ENCODE measurements around the gene C3orf85. TPM values are rescaled to one million over a fixed set of nuclear protein-coding genes. Genes with fewer than 3 reads are reported as not detected.
"Not testable (repeated sequence)": the region's sequence is repeated elsewhere in the genome, so short reads cannot be mapped to it uniquely, and the experiment has no call there.

Gene C3orf85
- polyA plus RNA-seq (2013, experiment 1 of 2; ENCODE audit: insufficient read length) = not detected
- polyA plus RNA-seq (2013, experiment 2 of 2; ENCODE audit: insufficient read length) = not detected

GRCh38 chr3:109136523-109136922, at the start of gene C3orf85:
Gene C3orf85 (plus strand): TSS chr3:109136719. CDS start chr3:109136848, 129 bp downstream.
- DNase-seq = no peak

GRCh38 chr3:109089265-109089664, 47.3 kb upstream of the C3orf85 start:
- no peak for DNase-seq

GRCh38 chr3:109091846-109092245, 44.7 kb upstream of the C3orf85 start:
- no peak for DNase-seq

DNA sequence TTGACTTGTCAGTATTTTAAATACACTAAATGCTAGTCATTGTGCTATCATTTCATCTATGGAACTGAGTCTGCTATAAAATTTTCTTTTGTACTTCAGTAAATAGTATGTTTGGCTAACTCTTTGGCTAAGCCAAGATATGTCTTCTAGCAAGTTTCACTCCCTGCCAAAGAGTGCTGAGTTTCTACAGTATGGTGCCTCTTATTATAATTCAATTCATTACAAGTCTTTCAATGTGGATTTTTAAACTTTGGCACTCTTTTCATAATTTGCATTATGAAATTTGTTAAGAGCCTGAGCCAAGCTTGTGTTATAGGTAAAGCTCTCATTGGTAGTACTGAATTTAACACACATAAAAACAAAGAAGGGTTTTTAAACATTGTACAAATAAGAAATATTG, 43.0 kb upstream of the C3orf85 start:
- no peak for DNase-seq

DNA sequence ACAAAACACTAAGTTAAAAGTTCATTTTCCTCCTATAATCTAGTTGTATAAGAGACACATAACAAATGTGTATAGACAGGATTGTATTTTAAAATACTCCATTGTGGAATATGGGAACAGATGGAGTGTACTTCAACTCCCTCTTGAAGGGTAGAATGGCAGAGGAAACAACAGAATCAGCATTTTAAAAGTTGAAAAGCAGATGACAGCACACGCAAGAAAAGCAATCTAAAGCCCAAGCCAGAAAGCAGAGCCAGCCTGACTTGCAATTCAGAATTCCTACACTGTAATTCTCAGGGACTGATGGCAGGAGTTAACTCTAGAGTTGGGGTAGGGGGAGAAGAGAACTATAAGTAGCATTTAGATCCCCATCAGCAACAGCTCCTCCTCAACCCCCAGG, 41.4 kb upstream of the C3orf85 start:
- no peak for DNase-seq

DNA sequence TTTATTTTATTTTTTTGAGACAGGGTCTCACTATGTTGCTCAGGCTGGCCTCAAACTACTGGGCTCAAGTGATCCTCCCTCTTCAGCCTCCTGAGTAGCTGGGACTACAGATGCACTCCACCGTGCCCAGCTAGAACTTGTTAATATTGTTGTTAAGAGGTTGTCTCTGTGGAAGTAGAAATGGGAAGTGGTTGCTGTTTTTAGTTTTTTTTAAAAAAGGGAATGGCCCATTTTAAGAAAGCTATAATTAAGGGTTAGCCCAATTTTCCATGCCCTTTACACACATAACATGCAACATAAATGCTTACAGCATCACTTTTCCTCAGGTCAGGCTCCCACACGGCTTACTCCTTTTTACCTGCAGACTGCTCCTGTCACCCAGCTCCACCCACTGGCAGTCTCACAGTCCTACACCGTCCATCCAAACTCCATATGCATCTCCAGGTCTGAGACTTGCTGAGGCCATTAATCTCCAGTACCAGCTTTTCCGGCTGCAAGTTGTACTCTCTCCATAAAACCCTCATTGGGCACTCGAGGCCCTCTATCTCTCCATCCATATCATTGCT, 38.4 kb upstream of the C3orf85 start:
- DNase-seq = no peak

DNA sequence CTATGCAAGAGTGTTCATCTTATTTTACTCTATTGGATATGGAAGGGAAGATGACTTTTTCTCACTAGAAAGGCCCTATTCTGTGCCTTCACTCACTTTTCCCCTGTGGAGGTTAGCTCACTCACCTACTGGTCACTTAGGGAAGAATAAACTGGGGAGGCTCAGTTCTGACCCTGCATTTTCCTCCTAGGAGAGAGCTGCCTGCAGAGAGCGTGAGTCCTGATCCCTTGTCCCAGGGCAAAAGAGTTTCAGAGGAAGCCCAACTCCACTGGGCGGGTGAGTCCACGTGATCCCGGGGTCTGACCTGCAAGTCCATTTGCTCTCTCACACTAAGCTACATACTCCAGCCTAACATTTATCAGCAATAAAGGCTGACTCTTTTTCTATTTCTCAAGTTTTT, 26.9 kb upstream of the C3orf85 start:
- no peak for DNase-seq

DNA sequence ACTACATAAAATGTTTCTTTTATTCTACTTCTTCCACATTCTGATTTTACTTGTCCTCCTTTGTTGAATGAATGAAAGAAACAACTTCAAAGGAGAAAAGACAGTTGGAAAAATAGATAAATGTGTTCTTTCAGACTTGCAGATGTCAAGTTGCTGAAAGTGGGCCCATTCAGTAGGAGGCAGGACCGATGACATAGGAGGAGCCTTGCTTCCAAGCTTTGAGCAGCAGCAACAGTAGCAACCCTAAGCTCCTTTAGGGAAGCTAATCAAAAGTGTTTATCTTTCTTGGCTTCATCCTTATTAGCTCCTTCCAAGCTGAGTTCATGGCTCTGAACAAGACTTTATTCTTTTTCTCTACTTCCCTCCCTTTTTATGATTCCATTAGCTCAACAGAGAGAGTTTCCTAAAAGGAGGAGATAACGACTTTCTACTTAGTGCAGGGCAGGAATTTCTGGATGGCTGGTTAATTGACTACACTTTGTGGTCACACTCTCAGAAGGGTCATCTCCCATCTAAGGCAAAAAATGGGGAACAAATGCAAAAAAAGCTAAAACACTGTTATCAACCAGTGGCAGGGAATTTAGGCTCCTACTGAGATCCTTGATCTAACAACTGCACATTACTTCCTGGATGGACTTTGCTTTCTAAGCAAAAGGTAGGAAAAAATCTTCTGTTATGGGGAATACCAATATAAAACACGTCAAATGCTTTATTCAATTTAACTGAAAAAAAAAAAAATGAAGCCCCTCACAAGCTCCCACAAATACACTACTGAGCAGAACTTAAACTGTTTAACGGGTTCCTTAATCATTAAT, 23.4 kb upstream of the C3orf85 start:
- DNase-seq = no peak

- DNase-seq = no peak
Observed at GRCh38 chr3:109114746-109115145, 21.8 kb upstream of the C3orf85 start.

DNA sequence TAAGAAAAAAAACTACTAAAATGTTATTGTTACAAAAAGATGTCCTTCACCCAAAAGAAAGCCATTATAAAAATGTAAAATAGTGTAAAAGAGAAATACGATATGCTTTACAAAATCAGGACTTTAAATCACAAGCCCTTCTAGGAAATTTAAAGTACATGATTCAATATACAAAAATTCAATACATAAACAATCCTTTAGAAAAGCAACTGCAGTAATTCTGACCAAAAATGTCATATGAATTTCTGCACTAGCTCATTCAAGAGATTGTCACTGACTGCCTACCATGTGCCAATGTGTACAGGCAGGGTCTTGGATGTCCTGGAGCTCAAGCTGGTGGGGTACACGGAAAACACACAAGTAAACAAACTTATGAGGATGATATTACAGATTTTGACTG, 21.1 kb upstream of the C3orf85 start:
- no peak for DNase-seq

GRCh38 chr3:109116031-109116430, 20.5 kb upstream of the C3orf85 start:
- DNase-seq = no peak

DNA sequence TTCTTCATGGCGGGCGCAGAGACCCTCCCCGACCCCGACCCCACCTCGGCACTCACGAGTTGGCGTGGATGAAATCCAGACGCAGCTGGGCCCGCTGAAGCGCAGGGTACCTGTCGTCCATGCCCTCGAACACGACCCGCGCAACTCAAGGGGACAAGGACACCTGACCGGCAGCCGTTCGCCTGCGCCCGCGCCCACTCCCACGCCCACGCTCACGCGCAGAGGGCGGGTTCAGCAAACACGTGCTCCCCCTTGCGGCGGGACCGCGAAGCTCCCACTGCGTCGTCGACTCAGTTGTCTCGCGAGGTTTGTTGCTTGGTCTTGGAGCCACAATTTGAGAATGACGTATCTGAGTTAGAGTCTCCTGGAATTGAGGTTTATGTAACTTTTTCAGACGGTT, 18.6 kb upstream of the C3orf85 start, which contains the start of gene MORC1:
Gene MORC1 (minus strand): TSS at position 196 of the 400 bp plus-strand sequence. CDS start 75 bp downstream, at position 121.
- DNase-seq = no peak

GRCh38 chr3:109118584-109118983, 17.9 kb upstream of the C3orf85 start:
- DNase-seq = no peak

GRCh38 chr3:109122690-109123089, 13.8 kb upstream of the C3orf85 start:
- DNase-seq = no peak

DNA sequence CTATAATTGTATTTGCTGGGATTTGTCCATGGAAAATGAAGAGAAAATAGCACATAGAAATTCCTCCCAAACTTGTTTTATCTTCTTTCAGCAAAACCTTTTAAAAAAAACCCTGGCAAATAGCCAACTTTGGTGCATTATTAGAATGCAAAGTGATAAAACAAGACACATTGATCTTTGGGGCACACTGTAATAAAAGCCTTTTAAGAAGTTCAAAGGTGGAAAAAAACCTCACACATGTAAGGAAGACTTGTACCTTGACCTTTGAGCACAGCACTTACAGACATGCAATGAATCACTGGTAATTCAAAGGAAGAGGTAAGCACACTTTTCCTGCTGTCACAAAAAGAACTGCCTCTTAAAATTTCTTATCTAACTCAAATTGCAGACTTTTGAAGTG, 10.6 kb upstream of the C3orf85 start:
- no peak for DNase-seq

- DNase-seq = no peak
Observed at GRCh38 chr3:109127553-109127952, 9.0 kb upstream of the C3orf85 start.

- no peak for DNase-seq
Observed at GRCh38 chr3:109131276-109131675, 5.2 kb upstream of the C3orf85 start.

DNA sequence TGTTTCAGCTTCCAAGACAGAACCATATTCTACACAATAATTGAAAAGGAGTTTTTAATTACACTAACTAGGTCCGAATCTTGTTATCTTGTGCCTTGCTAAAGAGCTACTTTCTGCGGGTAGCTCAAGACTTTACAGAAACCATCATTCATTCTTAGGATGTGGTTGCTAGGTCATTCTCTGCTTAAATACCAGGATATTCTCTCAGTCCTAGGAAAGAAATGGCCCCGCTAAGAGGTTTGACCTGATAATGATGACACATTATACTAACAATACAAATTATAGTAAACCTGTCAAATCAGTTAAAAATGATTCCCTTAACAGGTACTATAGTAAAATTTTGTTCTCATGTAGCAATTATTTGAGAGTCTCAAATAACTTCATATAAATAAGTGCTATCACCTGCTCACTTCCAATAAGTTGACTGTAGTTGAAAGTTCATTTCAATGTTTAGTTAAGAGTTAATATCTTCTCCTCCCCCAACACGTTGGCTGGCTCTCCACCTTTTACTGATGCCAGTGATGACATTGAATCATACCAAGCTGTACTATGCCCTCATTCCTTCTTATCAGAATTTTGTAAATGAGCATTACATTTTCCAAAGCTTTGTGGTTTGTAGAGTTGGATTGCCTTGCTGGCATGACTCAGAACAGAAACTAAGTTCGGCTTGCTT, 3.6 kb upstream of the C3orf85 start:
- no peak for DNase-seq

GRCh38 chr3:109133474-109133816, 3.1 kb upstream of the C3orf85 start:
- DNase-seq = not testable (repeated sequence)

GRCh38 chr3:109137761-109138160, 1.2 kb downstream of the C3orf85 start:
- no peak for DNase-seq

GRCh38 chr3:109140318-109140717, 3.8 kb downstream of the C3orf85 start:
- no peak for DNase-seq

GRCh38 chr3:109143646-109144045, 7.1 kb downstream of the C3orf85 start:
- no peak for DNase-seq

DNA sequence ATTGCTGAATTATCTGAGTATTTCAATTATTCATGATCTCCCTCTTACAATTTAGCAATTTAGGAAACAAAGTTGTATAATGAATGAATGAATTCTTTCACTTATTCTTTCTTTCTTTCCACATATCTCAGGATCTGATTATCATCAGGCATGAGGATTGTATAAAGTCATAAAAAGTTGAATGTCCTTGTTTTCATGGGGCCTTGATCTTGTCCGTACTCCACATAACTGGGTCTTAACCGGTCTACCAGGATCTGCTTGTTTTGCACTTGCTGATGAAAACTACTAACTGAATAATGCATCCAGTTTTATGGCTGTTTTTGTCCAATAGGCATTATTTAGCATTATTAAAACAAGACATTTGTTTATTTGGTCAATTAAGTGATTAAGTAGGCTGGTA, 12.6 kb downstream of the C3orf85 start:
- no peak for DNase-seq

GRCh38 chr3:109152320-109152719, 15.8 kb downstream of the C3orf85 start:
- no peak for DNase-seq
